ENCODE results near the gene TRAPPC11. TPM values are rescaled to one million over a fixed set of nuclear protein-coding genes. Genes with fewer than 3 reads are reported as not detected.

The TRAPPC11 gene
- total RNA-seq, 1 experiment from 2014 or later: 32.2 TPM

- no peak for DNase-seq
- H3K27ac Mint-ChIP-seq: no peak overlapping the region
- Histone ChIP-seq H3K23me2 (ENCODE audit: insufficient read length, low read depth, low read length, poor library complexity, severe bottlenecking) (no peaks in the 10 kb centered on the region), H2BK5ac (ENCODE audit: insufficient read length, low read length) (no peak overlapping the region), H2AFZ (ENCODE audit: low read length) (no peak overlapping the region), H2AK5ac (ENCODE audit: insufficient read length, low read length) (no peak overlapping the region), H2BK20ac (ENCODE audit: low read depth, low read length, poor library complexity, severe bottlenecking) (no peak overlapping the region), H2BK120ac (ENCODE audit: low read depth, low read length, poor library complexity, severe bottlenecking) (no peak overlapping the region), H4K20me1 (ENCODE audit: control insufficient read depth, insufficient read depth, insufficient read length) (no peaks in the 10 kb centered on the region), H3T11ph (ENCODE audit: low read length) (no peak overlapping the region), H3K14ac (ENCODE audit: insufficient read depth, low read length) (no peak overlapping the region), H3K27me3 (ENCODE audit: insufficient read depth, low read length) (no peaks in the 10 kb centered on the region), H4K5ac (ENCODE audit: insufficient read length, low read depth, low read length) (no peak overlapping the region), H3K9ac (ENCODE audit: extremely low read depth, insufficient read length, low read length) (no peak overlapping the region), H3K56ac (ENCODE audit: insufficient read length, low read depth, low read length) (no peak overlapping the region), H3K79me2 (ENCODE audit: insufficient read depth, low read length) (no peaks in the 10 kb centered on the region), H3K79me1 (ENCODE audit: insufficient read depth, low read depth, low read length, poor library complexity, severe bottlenecking) (no peaks in the 10 kb centered on the region), H3K4me2 (ENCODE audit: insufficient read depth, insufficient read length, low read length) (no peak overlapping the region), H3K23ac (ENCODE audit: insufficient read length, low read depth, low read length) (no peak overlapping the region), H3K27ac (ENCODE audit: insufficient read length, low read depth, low read length) (no peak overlapping the region), H4K8ac (replicated peaks; ENCODE audit: insufficient read length, low read depth, low read length) (no peak overlapping the region), H4K91ac (ENCODE audit: insufficient read length, low read depth, low read length) (no peak overlapping the region), H2BK12ac (ENCODE audit: insufficient read length, low read depth, low read length) (no peak overlapping the region), H3K9me3 (ENCODE audit: control insufficient read depth, low read depth, low read length) (no peaks in the 10 kb centered on the region), H3K4me1 (ENCODE audit: insufficient read depth, low read length) (no peaks in the 10 kb centered on the region), H3K18ac (ENCODE audit: insufficient read length, low read depth, low read length) (no peak overlapping the region), H3K4ac (ENCODE audit: low read depth, low read length) (no peak overlapping the region), H2BK15ac (ENCODE audit: low read depth, low read length) (no peak overlapping the region)
- TF ChIP-seq CTCF (conservative IDR thresholded peaks at IDR 0.05): no peak
- H3K4me3 Mint-ChIP-seq: no peak overlapping the region
- WGBS (ENCODE audit: extremely low coverage, insufficient read length, low lambda C conversion rate): no CpG with 5 or more reads among the region's 1 CpG
- H3K9me3 Mint-ChIP-seq: no peaks in the 10 kb centered on the region
- no peaks in the 10 kb centered on the region for H3K4me1 Mint-ChIP-seq
- no peaks in the 10 kb centered on the region for H3K27me3 Mint-ChIP-seq (ENCODE audit: low read depth)
- H3K36me3 Mint-ChIP-seq (ENCODE audit: insufficient read depth in 1 of 3, low read depth in 3 of 3): no peaks in the 10 kb centered on the region
Observed at GRCh38 chr4:183621875-183622274, 37.2 kb upstream of the TRAPPC11 start.

All from H9 (cell line).